UCSD-AML1 (cell line): ENCODE data around the gene HIVEP2.

ENCODE experiments used
- DNase-seq: peaks from one replicate; lab custom pipeline; 2025; ENCODE audit not compliant: unreplicated experiment; lab: John Stamatoyannopoulos, UW

HIVEP2 gene

DNA sequence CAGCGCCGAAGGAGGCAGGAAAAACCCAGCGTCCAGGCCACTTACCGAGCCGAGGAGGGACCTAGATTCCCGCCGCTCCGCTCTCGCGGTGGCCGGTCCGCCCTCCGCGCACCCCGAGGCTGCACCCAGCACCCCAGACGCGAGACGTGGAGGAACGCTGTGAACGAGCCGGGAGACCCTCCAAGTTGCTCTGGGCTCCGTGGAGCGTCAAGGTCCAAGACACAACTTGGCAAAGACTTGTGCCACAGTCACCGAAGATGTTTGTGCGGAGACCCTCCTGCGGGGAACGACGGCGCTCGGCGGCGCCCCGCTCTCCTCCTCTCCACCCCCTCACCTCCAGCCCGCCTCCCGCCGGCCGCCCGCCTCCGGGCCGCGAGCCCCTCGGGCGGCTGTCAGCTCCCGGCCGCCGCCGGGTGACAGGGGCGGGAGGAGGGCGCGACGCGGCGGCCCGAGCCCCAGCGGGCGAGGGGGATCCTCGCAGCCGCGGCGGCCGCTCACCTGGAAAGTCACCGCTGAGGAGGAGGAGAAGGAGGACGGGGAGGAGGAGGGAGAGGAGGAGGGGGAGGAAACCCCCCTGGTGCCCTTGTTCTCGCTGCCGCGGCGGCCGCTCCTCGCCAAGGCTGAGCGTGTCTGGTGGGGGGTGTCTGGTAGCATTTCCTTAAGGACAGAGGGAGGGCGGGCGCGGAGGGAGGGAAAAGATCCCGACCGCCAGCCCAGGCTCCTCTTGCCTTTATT, 637 bp upstream of the HIVEP2 start:
- peak; percentile 51 for DNase-seq

DNA sequence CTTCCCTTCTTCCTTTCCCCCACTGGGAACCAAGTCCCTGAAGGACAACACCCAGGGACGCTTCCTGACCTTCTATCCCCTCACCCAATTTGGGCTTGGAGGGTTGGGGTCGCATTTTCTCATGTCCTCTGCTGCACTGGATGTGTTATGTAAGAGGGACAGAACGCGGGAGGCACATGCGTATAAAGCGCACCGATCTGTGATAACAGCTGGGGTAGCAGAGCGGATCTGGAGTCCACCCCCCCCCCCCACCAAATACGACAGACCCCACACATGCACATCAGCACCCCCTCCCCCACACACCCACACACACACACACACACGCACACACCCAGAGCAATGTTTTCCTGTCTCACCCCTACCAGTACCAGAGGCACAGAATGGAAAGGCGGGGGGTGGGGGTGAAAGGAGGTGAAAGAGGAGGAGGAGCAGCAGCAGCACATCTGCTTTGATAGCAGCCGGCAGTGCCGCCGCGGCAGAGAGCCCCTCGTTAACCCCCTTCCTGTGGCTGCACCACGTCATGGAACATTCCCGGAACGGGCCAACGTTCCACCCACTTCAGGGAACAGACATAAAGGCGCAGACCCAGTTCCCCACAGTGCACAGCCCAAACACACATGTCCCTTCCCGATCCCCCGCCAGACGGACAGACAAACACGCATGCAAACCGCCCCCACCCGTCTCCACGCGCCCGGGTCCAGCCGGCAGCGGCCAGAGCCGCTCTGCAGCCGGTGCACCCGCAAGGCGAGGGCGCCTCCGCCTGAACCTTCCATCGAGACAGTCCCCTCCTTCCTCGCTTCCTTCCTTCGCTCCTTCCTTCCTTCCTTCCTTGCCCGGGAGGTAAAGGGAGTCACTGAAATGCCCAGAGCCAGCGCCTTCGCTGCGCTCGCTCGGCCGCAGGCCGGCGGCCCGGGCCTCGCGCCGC, 590 bp downstream of the HIVEP2 start:
- DNase-seq = peak; percentile 56

DNA sequence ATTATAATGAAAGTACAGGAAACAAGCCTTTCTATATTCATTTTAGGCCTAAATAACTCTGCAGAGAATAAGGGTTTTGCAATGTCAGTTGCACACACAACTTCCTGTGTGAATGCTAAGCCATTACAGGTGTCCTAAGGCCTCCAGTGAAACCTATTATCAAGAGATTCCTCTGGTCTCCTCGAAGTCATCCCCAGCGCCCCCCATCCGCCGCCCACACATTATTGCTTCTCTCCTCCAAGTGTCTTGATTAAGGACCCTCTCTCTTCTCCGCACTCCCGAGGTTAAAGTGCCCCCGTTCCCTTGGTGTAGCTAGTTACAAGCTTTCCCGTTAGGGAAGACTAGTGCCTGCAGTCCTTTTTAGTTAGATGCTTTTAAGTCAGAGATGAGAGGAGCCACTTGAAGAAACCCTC, 1.3 kb downstream of the HIVEP2 start:
- DNase-seq = no peak

GRCh38 chr6:142942805-142943227, 2.2 kb downstream of the HIVEP2 start:
- no peak for DNase-seq

DNA sequence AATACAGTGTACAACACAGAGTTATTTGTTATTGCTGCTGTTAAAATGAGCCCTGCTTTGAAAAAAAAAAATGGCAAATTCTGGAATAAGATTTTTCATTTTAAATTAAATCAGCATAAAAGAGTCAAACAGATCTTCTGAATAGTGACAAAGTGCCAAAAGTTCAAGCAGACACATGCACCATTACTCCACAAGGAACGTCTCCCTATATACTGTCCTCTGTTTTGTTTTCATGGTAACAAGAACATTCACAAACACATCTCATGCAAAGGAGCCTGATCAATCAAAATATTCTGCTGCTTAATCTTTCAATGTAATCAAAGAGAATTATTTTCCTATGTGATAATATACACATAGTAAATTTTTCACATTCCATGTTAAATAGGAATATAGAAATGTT, 2.7 kb downstream of the HIVEP2 start:
- DNase-seq = no peak

- DNase-seq = no peak
Measured at GRCh38 chr6:142941018-142941417, 4.0 kb downstream of the HIVEP2 start.

- no peak for DNase-seq
Measured at GRCh38 chr6:142940487-142940886, 4.5 kb downstream of the HIVEP2 start.

GRCh38 chr6:142938510-142938909, 6.5 kb downstream of the HIVEP2 start:
- DNase-seq = no peak

- DNase-seq = no peak
Measured at GRCh38 chr6:142937986-142938385, 7.0 kb downstream of the HIVEP2 start.

DNA sequence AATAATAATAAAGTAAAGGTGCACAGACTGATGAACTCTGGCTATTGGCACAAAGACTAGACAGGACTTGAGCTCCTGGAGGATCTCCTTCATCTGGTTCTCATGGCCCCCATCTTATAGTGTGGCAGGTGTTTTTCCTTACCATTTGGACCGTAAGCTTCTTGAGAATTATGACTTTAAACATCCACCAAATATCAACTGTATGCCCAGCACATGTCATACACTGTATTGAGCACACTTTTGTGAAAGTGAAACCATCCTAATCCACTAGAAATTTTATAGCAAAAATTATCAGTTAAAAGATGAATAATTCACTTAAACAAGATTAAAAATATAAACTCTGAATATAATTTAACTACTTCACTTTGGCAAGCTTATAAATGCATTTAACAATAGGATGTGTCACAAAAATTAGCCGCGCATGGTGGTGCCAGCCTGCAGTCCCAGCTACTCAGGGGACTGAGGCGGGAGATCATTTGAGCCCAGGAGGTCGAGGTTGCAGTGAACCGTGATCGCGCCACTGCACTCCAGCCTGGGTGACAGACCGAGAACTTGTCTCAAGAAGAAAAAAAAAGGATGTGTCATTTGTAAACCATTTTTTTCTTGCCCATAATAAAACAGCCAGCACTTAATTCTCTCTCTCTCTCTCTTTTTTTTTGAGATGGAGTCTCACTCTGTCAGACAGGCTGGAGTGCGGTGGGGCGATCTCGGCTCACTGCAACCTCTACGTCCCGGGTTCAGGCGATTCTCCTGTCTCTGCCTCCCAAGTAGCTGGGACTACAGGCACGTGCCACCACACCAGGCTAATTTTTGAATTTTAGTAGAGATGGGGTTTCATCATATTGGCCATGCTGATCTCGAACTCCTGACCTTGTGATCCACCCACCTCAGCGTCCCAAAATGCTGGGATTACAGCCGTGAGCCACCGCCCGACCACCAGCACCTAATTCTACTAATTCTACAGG, 9.1 kb downstream of the HIVEP2 start:
- no peak for DNase-seq

- no peak for DNase-seq
Measured at GRCh38 chr6:142934599-142934998, 10.4 kb downstream of the HIVEP2 start.

DNA sequence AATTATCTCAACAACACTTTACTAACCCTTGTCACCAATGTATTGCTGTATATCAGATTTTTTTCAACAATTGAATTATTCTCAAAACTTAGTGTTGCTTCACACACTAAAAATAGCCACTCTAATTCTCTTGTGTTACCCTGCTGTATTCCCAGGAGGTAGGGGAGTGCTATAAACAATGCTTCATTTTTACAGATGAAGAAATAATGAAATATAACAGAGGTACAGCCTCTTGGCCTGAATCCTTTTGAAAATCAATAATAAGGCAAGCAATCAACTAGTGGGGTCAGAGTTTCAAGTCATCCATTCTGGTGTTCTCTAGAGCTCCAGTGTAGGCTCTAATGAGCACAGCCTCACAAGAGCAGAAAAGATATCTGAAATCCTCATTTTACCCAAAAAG, 10.9 kb downstream of the HIVEP2 start:
- DNase-seq = no peak

GRCh38 chr6:142933701-142934100, 11.3 kb downstream of the HIVEP2 start:
- DNase-seq = no peak

GRCh38 chr6:142932889-142933288, 12.1 kb downstream of the HIVEP2 start:
- no peak for DNase-seq

DNA sequence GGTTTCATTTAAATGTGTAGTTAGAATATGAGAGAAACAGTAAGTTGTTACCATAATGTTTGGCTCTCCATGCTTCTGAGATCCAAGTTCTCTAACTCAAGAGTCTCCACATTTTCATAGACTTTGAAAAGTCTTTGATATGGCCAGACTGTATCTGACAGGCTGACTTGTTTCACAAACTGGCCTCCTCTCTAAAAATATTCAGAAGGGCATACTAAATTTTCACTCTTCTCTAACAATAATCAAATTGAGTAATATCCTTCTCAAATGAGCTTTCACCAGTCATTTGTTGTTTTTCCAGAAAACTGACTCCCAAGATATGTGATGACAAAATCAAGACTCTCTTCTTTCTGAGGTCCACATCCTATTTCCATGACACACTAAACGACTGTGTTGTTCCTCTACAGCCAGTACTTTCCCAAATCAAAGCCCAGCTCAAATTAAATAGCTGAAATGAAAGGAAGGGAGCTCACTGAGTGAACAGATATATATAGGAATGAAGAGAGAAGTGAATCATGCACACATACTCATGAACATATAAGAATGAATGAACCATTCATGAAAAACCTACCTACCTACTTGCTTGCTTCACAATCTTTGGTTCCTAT, 15.1 kb downstream of the HIVEP2 start:
- DNase-seq = no peak

- no peak for DNase-seq
Measured at GRCh38 chr6:142927904-142928303, 17.1 kb downstream of the HIVEP2 start.

- DNase-seq = no peak
Measured at GRCh38 chr6:142927271-142927580, 17.8 kb downstream of the HIVEP2 start.

DNA sequence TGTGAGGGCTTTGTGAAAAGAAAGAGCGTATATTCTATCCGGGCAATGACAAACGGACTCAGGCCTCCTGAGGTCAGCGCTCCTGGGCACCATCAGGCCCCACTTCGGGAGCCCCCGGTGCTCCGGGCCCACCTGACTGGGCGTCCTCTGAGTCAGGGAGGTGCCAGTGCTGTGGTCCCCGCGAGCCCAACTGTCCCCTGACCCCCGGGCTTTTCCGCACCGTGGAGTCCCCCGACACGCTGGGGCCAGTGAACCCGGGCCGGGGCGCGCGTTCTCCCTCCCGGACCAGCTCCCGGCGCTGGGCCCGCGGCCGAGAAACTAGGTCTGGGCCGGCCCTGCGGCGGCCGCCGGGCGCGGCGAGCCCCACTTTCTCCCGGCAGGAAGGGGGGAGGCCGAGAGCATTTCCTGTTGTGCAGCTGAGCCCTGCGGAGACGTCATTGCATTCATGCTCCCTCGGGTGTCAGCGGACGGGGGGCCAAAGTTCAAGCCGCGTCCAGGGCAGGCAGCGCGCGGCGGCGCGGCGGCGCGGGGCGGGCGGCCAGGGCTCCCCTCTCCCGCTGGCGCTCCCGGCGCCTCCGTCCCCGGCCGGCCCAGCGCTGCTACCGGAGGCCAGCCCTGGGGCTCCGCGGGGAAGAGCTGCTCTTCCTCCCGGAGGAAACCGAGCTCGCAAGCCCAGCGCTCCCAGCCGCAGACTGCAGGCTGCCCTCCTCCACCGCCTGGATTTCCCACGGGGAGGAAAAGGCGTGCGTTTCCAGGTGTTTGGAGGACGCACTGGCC, 18.3 kb downstream of the HIVEP2 start:
- DNase-seq = peak; percentile 20

DNA sequence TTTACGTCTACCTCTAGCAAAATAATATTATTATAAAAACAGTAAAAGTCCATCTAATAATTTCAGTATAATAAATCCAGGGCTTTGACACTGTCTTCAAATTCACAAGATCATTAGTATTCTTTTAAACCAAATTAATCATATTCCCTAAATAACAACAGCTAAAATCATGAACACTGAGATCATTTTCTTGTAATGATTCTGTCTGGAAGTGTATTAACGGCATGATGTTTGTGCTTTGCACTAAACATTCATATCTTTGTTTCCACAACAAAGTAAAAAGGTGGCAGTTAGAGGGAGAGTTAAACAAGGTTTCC, 18.8 kb downstream of the HIVEP2 start:
- no peak for DNase-seq

- DNase-seq = no peak
Measured at GRCh38 chr6:142925575-142926110, 19.3 kb downstream of the HIVEP2 start.
